ENCODE measurements around the gene MACROD2. TPM values are rescaled to one million over a fixed set of nuclear protein-coding genes. Genes with fewer than 3 reads are reported as not detected.

Gene MACROD2
- polyA plus RNA-seq, 1 donor (not counting 4 experiments of a cell fraction or from before 2014, with no cell fraction given): 0.71 TPM

- no peaks in the 10 kb centered on the region for H3K9me1 ChIP-seq (ENCODE audit: control insufficient read depth, extremely low read depth, insufficient read depth, low read length)
- H3K36me3 ChIP-seq (ENCODE audit: control insufficient read depth in 2 of 2, extremely low read depth in 1 of 2, insufficient read depth in 2 of 2, low read length in 2 of 2): no peaks in the 10 kb centered on the region
- no peak overlapping the region for H3K4me3 ChIP-seq (ENCODE audit: control insufficient read depth in 2 of 3, extremely low read depth in 1 of 3, insufficient read depth in 2 of 3, low read depth in 1 of 3, low read length in 3 of 3)
- no peaks in the 10 kb centered on the region for H3K79me2 ChIP-seq (ENCODE audit: control insufficient read depth, insufficient read depth, low read length)
- no peak for FAIRE-seq
- no peak overlapping the region for H3K27ac ChIP-seq (ENCODE audit: control insufficient read depth, insufficient read depth, low read length)
- no peaks in the 10 kb centered on the region for H3K27me3 ChIP-seq (ENCODE audit: control insufficient read depth, extremely low read depth, insufficient read depth, low read length)
- dilution Hi-C loops (cut with MboI; ENCODE audit: extremely low pct_ligation_motif_present, low sequenced_read_pairs): no loop called here
- no peaks in the 10 kb centered on the region for H3K4me1 ChIP-seq (ENCODE audit: control insufficient read depth, extremely low read depth, insufficient read depth, low read length)
- no peak overlapping the region for H2AFZ ChIP-seq (ENCODE audit: control insufficient read depth, low read length)
- no peak overlapping the region for H3K9ac ChIP-seq (ENCODE audit: control insufficient read depth, extremely low read depth, insufficient read depth, low read length)
- no peak overlapping the region for H3K4me2 ChIP-seq (ENCODE audit: control insufficient read depth, extremely low read depth, insufficient read depth, low read depth, low read length)
- no peaks in the 10 kb centered on the region for H3K9me3 ChIP-seq (ENCODE audit: control insufficient read depth, low read depth, low read length)
- DNase-seq (ENCODE audit: low read depth, low spot score): no peak
- TF ChIP-seq, protein P1, sequence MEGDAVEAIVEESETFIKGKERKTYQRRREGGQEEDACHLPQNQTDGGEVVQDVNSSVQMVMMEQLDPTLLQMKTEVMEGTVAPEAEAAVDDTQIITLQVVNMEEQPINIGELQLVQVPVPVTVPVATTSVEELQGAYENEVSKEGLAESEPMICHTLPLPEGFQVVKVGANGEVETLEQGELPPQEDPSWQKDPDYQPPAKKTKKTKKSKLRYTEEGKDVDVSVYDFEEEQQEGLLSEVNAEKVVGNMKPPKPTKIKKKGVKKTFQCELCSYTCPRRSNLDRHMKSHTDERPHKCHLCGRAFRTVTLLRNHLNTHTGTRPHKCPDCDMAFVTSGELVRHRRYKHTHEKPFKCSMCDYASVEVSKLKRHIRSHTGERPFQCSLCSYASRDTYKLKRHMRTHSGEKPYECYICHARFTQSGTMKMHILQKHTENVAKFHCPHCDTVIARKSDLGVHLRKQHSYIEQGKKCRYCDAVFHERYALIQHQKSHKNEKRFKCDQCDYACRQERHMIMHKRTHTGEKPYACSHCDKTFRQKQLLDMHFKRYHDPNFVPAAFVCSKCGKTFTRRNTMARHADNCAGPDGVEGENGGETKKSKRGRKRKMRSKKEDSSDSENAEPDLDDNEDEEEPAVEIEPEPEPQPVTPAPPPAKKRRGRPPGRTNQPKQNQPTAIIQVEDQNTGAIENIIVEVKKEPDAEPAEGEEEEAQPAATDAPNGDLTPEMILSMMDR (optimal IDR thresholded peaks at IDR 0.05 in 1 of 3, IDR thresholded peaks at IDR 0.05 in 1 of 3, conservative IDR thresholded peaks at IDR 0.05 in 1 of 3; ENCODE audit: extremely low read depth in 1 of 3, insufficient read depth in 2 of 3, low read length in 3 of 3): no peak
- no peak for TF ChIP-seq EZH2 (IDR thresholded peaks at IDR 0.05; ENCODE audit: low read length)
- H4K20me1 ChIP-seq (ENCODE audit: control insufficient read depth, extremely low read depth, insufficient read depth, low read length): no peaks in the 10 kb centered on the region
These were observed 1720.9 kb downstream of the MACROD2 start for GRCh38 chr20:15716256-15716655.

GRCh38 chr20:15726416-15726815 lies 1731.1 kb downstream of the MACROD2 start:
- no peaks in the 10 kb centered on the region for H3K9me3 ChIP-seq (ENCODE audit: control insufficient read depth, low read depth, low read length)
- H3K9ac ChIP-seq (ENCODE audit: control insufficient read depth, extremely low read depth, insufficient read depth, low read length): no peak overlapping the region
- DNase-seq (ENCODE audit: low read depth, low spot score) (no peak), FAIRE-seq (no peak)
- H3K27me3 ChIP-seq (ENCODE audit: control insufficient read depth, extremely low read depth, insufficient read depth, low read length): no peaks in the 10 kb centered on the region
- H4K20me1 ChIP-seq (ENCODE audit: control insufficient read depth, extremely low read depth, insufficient read depth, low read length): no peaks in the 10 kb centered on the region
- H2AFZ ChIP-seq (ENCODE audit: control insufficient read depth, low read length): no peak overlapping the region
- no peaks in the 10 kb centered on the region for H3K79me2 ChIP-seq (ENCODE audit: control insufficient read depth, insufficient read depth, low read length)
- H3K4me3 ChIP-seq (ENCODE audit: control insufficient read depth in 2 of 3, extremely low read depth in 1 of 3, insufficient read depth in 2 of 3, low read depth in 1 of 3, low read length in 3 of 3): no peak overlapping the region
- H3K9me1 ChIP-seq (ENCODE audit: control insufficient read depth, extremely low read depth, insufficient read depth, low read length): no peaks in the 10 kb centered on the region
- TF ChIP-seq, protein P1 (optimal IDR thresholded peaks at IDR 0.05 in 1 of 3, IDR thresholded peaks at IDR 0.05 in 1 of 3, conservative IDR thresholded peaks at IDR 0.05 in 1 of 3; ENCODE audit: extremely low read depth in 1 of 3, insufficient read depth in 2 of 3, low read length in 3 of 3): no peak
- TF ChIP-seq EZH2 (IDR thresholded peaks at IDR 0.05; ENCODE audit: low read length): no peak
- H3K4me2 ChIP-seq (ENCODE audit: control insufficient read depth, extremely low read depth, insufficient read depth, low read depth, low read length): no peak overlapping the region
- dilution Hi-C loops (cut with MboI; ENCODE audit: extremely low pct_ligation_motif_present, low sequenced_read_pairs): no loop called here
- no peaks in the 10 kb centered on the region for H3K36me3 ChIP-seq (ENCODE audit: control insufficient read depth in 2 of 2, extremely low read depth in 1 of 2, insufficient read depth in 2 of 2, low read length in 2 of 2)
- H3K27ac ChIP-seq (ENCODE audit: control insufficient read depth, insufficient read depth, low read length): no peak overlapping the region
- no peaks in the 10 kb centered on the region for H3K4me1 ChIP-seq (ENCODE audit: control insufficient read depth, extremely low read depth, insufficient read depth, low read length)
